K562 (cell line): Measurements from ENCODE around the gene CSPG5. TPM values are rescaled to one million over a fixed set of nuclear protein-coding genes. Genes with fewer than 3 reads are reported as not detected.

Source experiments
- ARID1B ChIP-seq: fragments of 450-650 bp; IDR thresholded peaks from 2 replicates; pipeline ENCODE4 v1.6.1; 2016; ENCODE audit warnings: antibody characterized with exemption, mild to moderate bottlenecking, inconsistent platforms
- CHCHD3 ChIP-seq: fragments of 250-450 bp; sonication (Bioruptor Pico); IDR thresholded peaks from 2 replicates; pipeline ENCODE4 v2.1.2; 2022; ENCODE audit warnings: mild to moderate bottlenecking
- CREB1 ChIP-seq, 2 experiments: sonication (generic) in 1 of 2; formaldehyde crosslinking in 1 of 2; IDR thresholded peaks; 2 replicates each; pipeline versions ENCODE4 v1.6.1 to v1.8.0; 2012 to 2022; ENCODE audit warnings: inconsistent platforms in 1 of 2, mild to moderate bottlenecking in 1 of 2, missing genetic modification reagents in 1 of 2, moderate library complexity in 1 of 2
- DNMT1 ChIP-seq: fragments of 450-650 bp; IDR thresholded peaks from 2 replicates; pipeline ENCODE4 v1.6.1; 2016; ENCODE audit warnings: antibody characterized with exemption, mild to moderate bottlenecking
- EP400 ChIP-seq: fragments of 450-650 bp; IDR thresholded peaks from 2 replicates; pipeline ENCODE4 v1.6.1; 2017; ENCODE audit warnings: antibody characterized with exemption, mild to moderate bottlenecking, moderate library complexity
- ETV5 ChIP-seq: sonication (generic); formaldehyde crosslinking; IDR thresholded peaks from 2 replicates; pipeline ENCODE4 v1.4.0; 2020; ENCODE audit warnings: low read depth, mild to moderate bottlenecking, missing genetic modification reagents
- FOXA3 ChIP-seq, 2 experiments: fragments of 450-650 bp in 1 of 2; sonication (generic) in 1 of 2; formaldehyde crosslinking; IDR thresholded peaks in 1 of 2; conservative IDR thresholded peaks in 1 of 2; 2 replicates each; pipeline versions ENCODE4 v1.4.0 to v1.8.0; 2020 to 2022; ENCODE audit warnings: mild to moderate bottlenecking in 2 of 2, missing genetic modification reagents in 1 of 2
- GTF2E2 ChIP-seq: fragments of 200-800 bp; sonication (Bioruptor generic); IDR thresholded peaks from 2 replicates; pipeline ENCODE4 v1.6.1; 2016; ENCODE audit warnings: missing genetic modification characterization, missing compliant biosample characterization
- HINFP ChIP-seq: fragments of 450-650 bp; conservative IDR thresholded peaks from 2 replicates; pipeline ENCODE4 v1.6.1; 2016; ENCODE audit warnings: missing genetic modification characterization, low read depth, mild to moderate bottlenecking, control low read depth, missing compliant biosample characterization
- KDM4B ChIP-seq, 2 experiments: fragments of 450-650 bp in 1 of 2; sonication (generic) in 1 of 2; IDR thresholded peaks; 2 replicates each; pipeline ENCODE4 v1.6.1; 2016 to 2017; ENCODE audit warnings: borderline replicate concordance in 2 of 2, antibody characterized with exemption in 1 of 2, low read depth in 1 of 2, mild to moderate bottlenecking in 1 of 2
- MTA1 ChIP-seq: fragments of 450-650 bp; IDR thresholded peaks from 2 replicates; pipeline ENCODE4 v1.6.1; 2017; ENCODE audit warnings: borderline replicate concordance
- NR3C1 ChIP-seq: sonication (generic); formaldehyde crosslinking; IDR thresholded peaks from 2 replicates; pipeline ENCODE4 v1.8.1; 2022; ENCODE audit warnings: missing genetic modification reagents
- PPARD ChIP-seq: fragments of 250-450 bp; sonication (Bioruptor Pico); IDR thresholded peaks from 2 replicates; pipeline ENCODE4 v1.8.0; 2022; ENCODE audit warnings: inconsistent platforms, mild to moderate bottlenecking, moderate library complexity
- RBM14 ChIP-seq: fragments of 200-400 bp; formaldehyde crosslinking; IDR thresholded peaks from 2 replicates; pipeline ENCODE4 v1.6.1; 2018; ENCODE audit warnings: low read depth, mild to moderate bottlenecking, low read length, moderate library complexity, borderline replicate concordance; ENCODE audit not compliant: insufficient read depth
- RBM34 ChIP-seq: fragments of 200-400 bp; formaldehyde crosslinking; IDR thresholded peaks from 2 replicates; pipeline ENCODE4 v1.6.1; 2018; ENCODE audit warnings: low read length, borderline replicate concordance; ENCODE audit not compliant: insufficient read depth
- SP2 ChIP-seq: IDR thresholded peaks from 2 replicates; pipeline ENCODE4 v1.6.1; 2011; ENCODE audit warnings: mild to moderate bottlenecking, low read depth, low read length, moderate library complexity; ENCODE audit not compliant: poor library complexity, severe bottlenecking; ENCODE audit errors: extremely low read depth
- TCF3 ChIP-seq: sonication (generic); formaldehyde crosslinking; IDR thresholded peaks from 2 replicates; pipeline ENCODE4 v1.4.0; 2020; ENCODE audit warnings: mild to moderate bottlenecking, missing genetic modification reagents
- TEAD4 ChIP-seq, 2 experiments: sonication (generic) in 1 of 2; formaldehyde crosslinking in 1 of 2; IDR thresholded peaks; 2 replicates each; pipeline versions ENCODE4 v1.6.1 to v1.8.0; 2012 to 2022; ENCODE audit warnings: borderline replicate concordance in 1 of 2, inconsistent platforms in 1 of 2, low read length in 1 of 2, mild to moderate bottlenecking in 1 of 2, missing genetic modification reagents in 1 of 2
- TGIF2 ChIP-seq: sonication (generic); formaldehyde crosslinking; IDR thresholded peaks from 2 replicates; pipeline ENCODE4 v1.8.1; 2022; ENCODE audit warnings: mild to moderate bottlenecking, missing genetic modification reagents, moderate library complexity
- VEZF1 ChIP-seq: fragments of 200-800 bp; sonication (Bioruptor generic); IDR thresholded peaks from 2 replicates; pipeline ENCODE4 v1.6.1; 2017; ENCODE audit warnings: missing genetic modification characterization, missing compliant biosample characterization
- ZNF124 ChIP-seq: sonication (generic); formaldehyde crosslinking; IDR thresholded peaks from 2 replicates; pipeline ENCODE4 v1.8.1; 2022; ENCODE audit warnings: missing genetic modification reagents
- ZNF140 ChIP-seq: fragments of 250-450 bp; sonication (Bioruptor Pico); IDR thresholded peaks from 2 replicates; pipeline ENCODE4 v1.8.0; 2021; ENCODE audit warnings: moderate library complexity, mild to moderate bottlenecking, inconsistent platforms
- polyA plus RNA-seq, 8 experiments: library from polyadenylated mRNA; depleted of rRNA in 4 of 8; stranded (reverse) in 5 of 8; unstranded in 3 of 8; fragments of >200 nt; fragmentation: Nextera tagmentation in 2 of 8; fragmentation: Illumina TruSeq in 1 of 8; extraction: Ambion mirVana in 2 of 8; extraction: Trizol in 1 of 8; gene quantifications; 2 replicates each; pipeline versions ENCODE4 v1.2.1 to v1.2.3, GENCODE V29; 2011 to 2014; ENCODE audit warnings: inconsistent platforms in 1 of 8, missing spikeins in 1 of 8
- total RNA-seq, 7 experiments: library from RNA; depleted of rRNA in 6 of 7; stranded (reverse); fragments of >200 nt in 6 of 7; fragmentation: Illumina TruSeq in 2 of 7; extraction: Trizol in 2 of 7; gene quantifications; 2 replicates each; pipeline versions ENCODE4 v1.2.1 to v1.2.3, GENCODE V29; 2011 to 2021; ENCODE audit warnings: low replicate concordance in 1 of 7
- TF ChIP-seq, protein P1 (sequence below): fragments of 450-650 bp; formaldehyde crosslinking; IDR thresholded peaks from 2 replicates; pipeline ENCODE4 v1.4.0; 2022; ENCODE audit warnings: mild to moderate bottlenecking, moderate library complexity

CSPG5 gene
- total and polyA plus RNA-seq, 9 of the 15 experiments (the other 6 are each of a cell fraction or from before 2014, with no cell fraction given): 0.06 to 3.3 (median 2.4) TPM

DNA sequence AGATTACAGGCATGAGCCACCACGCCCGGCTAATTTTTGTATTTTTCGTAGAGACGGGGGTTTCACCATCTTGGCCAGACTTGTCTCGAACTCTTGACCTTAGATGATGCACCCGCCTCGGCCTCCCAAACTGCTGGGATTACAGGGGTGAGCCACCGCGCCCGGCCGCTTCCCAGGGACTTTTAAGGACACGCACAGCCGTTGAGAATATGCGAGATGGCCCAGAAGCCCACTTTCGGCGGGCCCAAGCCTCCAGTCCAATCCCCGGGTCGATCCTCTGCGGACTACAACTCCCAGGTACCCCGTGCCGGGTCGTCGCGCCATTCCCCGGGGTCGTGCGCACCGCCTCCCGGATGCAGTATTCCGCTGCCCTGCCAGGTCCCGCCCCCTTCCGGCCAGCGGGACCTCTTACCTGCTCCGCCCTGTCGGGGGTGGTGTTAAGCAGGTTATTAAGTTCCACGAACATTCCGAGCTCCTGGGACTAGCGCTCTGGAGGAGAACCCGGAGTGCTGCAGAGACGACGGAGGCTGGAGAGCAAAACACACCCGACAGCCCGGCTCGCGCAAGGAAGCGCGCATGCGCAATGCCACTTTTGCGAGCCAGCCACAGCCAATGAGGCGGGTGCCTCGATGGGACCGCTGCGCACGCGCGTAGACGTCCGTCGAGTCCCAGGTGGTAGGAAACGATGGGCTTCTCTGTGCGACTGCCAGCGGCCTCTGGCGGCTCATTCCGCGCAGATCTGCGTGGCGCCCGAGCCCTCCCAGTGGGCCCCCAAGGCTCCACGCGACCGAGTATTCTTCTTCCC is 65.3 kb downstream of the CSPG5 start, which contains the start of gene ELP6 (continued):
- TF ChIP-seq NR3C1 (CRISPR knock-in tag) (no peak), KDM4B (IDR thresholded peaks at IDR 0.05; ENCODE audit: borderline replicate concordance in 2 of 2, low read depth in 1 of 2) (peak in 1 of 2 experiments; percentile 59; a peak in 1 of 4 replicates), DNMT1 (no peak), MTA1 (no peak; the same call in 1 of the 2 replicates), CREB1 (IDR thresholded peaks at IDR 0.05) (peak; percentile 75), CREB1 (CRISPR knock-in tag; IDR thresholded peaks at IDR 0.05) (peak; percentile 81), ZNF140 (CRISPR knock-in tag) (no peak), CHCHD3 (CRISPR knock-in tag) (no peak), PPARD (CRISPR knock-in tag) (no peak), ETV5 (CRISPR knock-in tag) (peak; percentile 90), EP400 (peak; percentile 92), GTF2E2 (peak; percentile 64; the same call in 1 of the 2 replicates), TCF3 (CRISPR knock-in tag) (0 out of 2 replicates have a peak, but pooled peaks have one; percentile 36), VEZF1 (CRISPR knock-in tag) (no peak; the same call in 1 of the 2 replicates), HINFP (tag) (no peak), RBM34 (no peak), FOXA3 (CRISPR knock-in tag; conservative IDR thresholded peaks at IDR 0.05 in 1 of 2, IDR thresholded peaks at IDR 0.05 in 1 of 2) (no peak), ARID1B (peak; percentile 56; the same call in 1 of the 2 replicates), ZNF124 (CRISPR knock-in tag) (no peak), SP2 (peak; percentile 30), RBM14 (no peak), TEAD4 (IDR thresholded peaks at IDR 0.05; ENCODE audit: low read length) (peak; percentile 31; the same call in 1 of the 2 replicates), TEAD4 (CRISPR knock-in tag; IDR thresholded peaks at IDR 0.05; ENCODE audit: borderline replicate concordance) (no peak), TGIF2 (CRISPR knock-in tag) (no peak)
- TF ChIP-seq, protein P1, sequence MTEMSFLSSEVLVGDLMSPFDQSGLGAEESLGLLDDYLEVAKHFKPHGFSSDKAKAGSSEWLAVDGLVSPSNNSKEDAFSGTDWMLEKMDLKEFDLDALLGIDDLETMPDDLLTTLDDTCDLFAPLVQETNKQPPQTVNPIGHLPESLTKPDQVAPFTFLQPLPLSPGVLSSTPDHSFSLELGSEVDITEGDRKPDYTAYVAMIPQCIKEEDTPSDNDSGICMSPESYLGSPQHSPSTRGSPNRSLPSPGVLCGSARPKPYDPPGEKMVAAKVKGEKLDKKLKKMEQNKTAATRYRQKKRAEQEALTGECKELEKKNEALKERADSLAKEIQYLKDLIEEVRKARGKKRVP (CRISPR knock-in tag): no peak; the same call in none of the 2 replicates
